H1 (cell line): ENCODE measurements around the gene CPED1. TPM values are rescaled to one million over a fixed set of nuclear protein-coding genes. Genes with fewer than 3 reads are reported as not detected.

Source experiments
- CTCF ChIA-PET: fragments of 300-600 bp; sonication (Branson Sonifier 250); formaldehyde crosslinking; loops from one replicate; lab custom pipeline; 2021; ENCODE audit not compliant: partially characterized antibody; lab: Charles Lee
- POLR2A ChIA-PET: fragments of 300-600 bp; sonication (Branson Sonifier 250); formaldehyde crosslinking; loops from one replicate; lab custom pipeline; 2021; ENCODE audit warnings: inconsistent platforms; ENCODE audit not compliant: partially characterized antibody; lab: Charles Lee
- DNase-seq, 2 experiments: peaks; one replicate each; pipeline versions ENCODE4 v3.0.0 to v3.0.0-alpha.2; 2010 to 2022; ENCODE audit warnings: low spot score in 2 of 2, low read depth in 1 of 2, mixed read lengths in 1 of 2
- FAIRE-seq: peaks from 2 replicates; lab custom pipeline; 2011; peaks lifted over from hg19 to GRCh38; lab: Jason Lieb, UNC
- H2AFZ ChIP-seq: 2 replicates; pipeline ENCODE4 v1.8.1; 2012; ENCODE audit warnings: low read length, inconsistent platforms
- H2AK5ac ChIP-seq: 2 replicates; pipeline ENCODE4 v1.6.1; 2013; ENCODE audit warnings: low read depth, low read length
- H2BK120ac ChIP-seq: replicated peaks from 2 replicates; pipeline ENCODE3; 2013; ENCODE audit warnings: low read depth, low read length, inconsistent platforms
- H2BK12ac ChIP-seq: 2 replicates; pipeline ENCODE4 v1.6.1; 2013; ENCODE audit warnings: low read depth, low read length
- H2BK15ac ChIP-seq: 2 replicates; pipeline ENCODE4 v1.6.1; 2013; ENCODE audit warnings: low read length
- H2BK20ac ChIP-seq: 2 replicates; pipeline ENCODE4 v1.6.1; 2013; ENCODE audit warnings: low read length
- H2BK5ac ChIP-seq: 2 replicates; pipeline ENCODE4 v1.6.1; 2013; ENCODE audit warnings: low read depth, low read length
- H3K14ac ChIP-seq: 2 replicates; pipeline ENCODE4 v1.6.1; 2013; ENCODE audit warnings: inconsistent platforms; ENCODE audit not compliant: insufficient read length
- H3K18ac ChIP-seq: 2 replicates; pipeline ENCODE4 v1.6.1; 2013; ENCODE audit warnings: low read length; ENCODE audit errors: extremely low read depth
- H3K23ac ChIP-seq: 2 replicates; pipeline ENCODE4 v1.6.1; 2013; ENCODE audit warnings: inconsistent platforms; ENCODE audit not compliant: insufficient read length
- H3K23me2 ChIP-seq: 2 replicates; pipeline ENCODE4 v1.6.1; 2013; ENCODE audit warnings: low read depth, low read length
- H3K27ac ChIP-seq: 2 replicates; pipeline ENCODE4 v1.6.1; 2011; ENCODE audit warnings: low read depth, low read length, inconsistent platforms
- H3K27me3 ChIP-seq, 4 experiments: replicated peaks in 1 of 4; 1 replicate in 1 of 4; 2 replicates in 3 of 4; pipeline versions ENCODE4 v1.6.1 to v1.8.1; 2011 to 2013; ENCODE audit warnings: low read length in 3 of 4, mild to moderate bottlenecking in 3 of 4, inconsistent platforms in 2 of 4, mixed read lengths in 2 of 4, moderate library complexity in 1 of 4; ENCODE audit not compliant: control insufficient read depth in 3 of 4, insufficient read depth in 3 of 4; ENCODE audit errors: extremely low read depth in 1 of 4
- H3K36me3 ChIP-seq, 4 experiments: 2 replicates each; pipeline versions ENCODE4 v1.6.1 to v1.8.1; 2011 to 2013; ENCODE audit warnings: mild to moderate bottlenecking in 4 of 4, low read length in 3 of 4, moderate library complexity in 2 of 4, control low read depth in 1 of 4, inconsistent platforms in 1 of 4; ENCODE audit not compliant: insufficient read depth in 4 of 4, control insufficient read depth in 2 of 4
- H3K4ac ChIP-seq: replicated peaks from 2 replicates; pipeline ENCODE3; 2013; ENCODE audit warnings: low read length, low read depth, mixed read lengths, inconsistent platforms; ENCODE audit not compliant: insufficient read length
- H3K4me1 ChIP-seq, 4 experiments: replicated peaks in 1 of 4; 1 replicate in 1 of 4; 2 replicates in 3 of 4; pipeline versions ENCODE4 v1.6.1 to v1.8.1; 2011 to 2013; ENCODE audit warnings: low read length in 3 of 4, inconsistent platforms in 2 of 4, mixed read lengths in 1 of 4; ENCODE audit not compliant: insufficient read depth in 4 of 4, control insufficient read depth in 3 of 4
- H3K4me2 ChIP-seq, 2 experiments: 2 replicates each; pipeline versions ENCODE4 v1.6.1 to v1.8.1; 2011 to 2013; ENCODE audit warnings: low read depth in 2 of 2, low read length in 2 of 2, control low read depth in 1 of 2, inconsistent platforms in 1 of 2, mild to moderate bottlenecking in 1 of 2; ENCODE audit not compliant: insufficient read depth in 1 of 2
- H3K4me3 ChIP-seq, 4 experiments: fragments of 200-600, 300-600 bp in 1 of 4; sonication (generic), shearing (Covaris generic), sonication (Bioruptor Twin) in 1 of 4; 2 replicates each; pipeline versions ENCODE4 v1.5.1 to v1.8.1; 2011 to 2016; ENCODE audit warnings: low read length in 4 of 4, low read depth in 3 of 4, control low read depth in 2 of 4, inconsistent platforms in 2 of 4, mild to moderate bottlenecking in 2 of 4, mixed read lengths in 1 of 4, moderate library complexity in 1 of 4; ENCODE audit not compliant: insufficient read depth in 2 of 4; ENCODE audit errors: extremely low read depth in 1 of 4
- H3K56ac ChIP-seq: replicated peaks from 2 replicates; pipeline ENCODE3; 2013; ENCODE audit warnings: low read depth, mild to moderate bottlenecking, mixed read lengths, low read length, inconsistent platforms; ENCODE audit not compliant: insufficient read length
- H3K79me1 ChIP-seq: 2 replicates; pipeline ENCODE4 v1.6.1; 2013; ENCODE audit warnings: low read depth, low read length, control low read depth
- H3K79me2 ChIP-seq, 2 experiments: 2 replicates each; pipeline versions ENCODE4 v1.6.1 to v1.8.1; 2012 to 2013; ENCODE audit warnings: low read length in 2 of 2, mild to moderate bottlenecking in 2 of 2, inconsistent platforms in 1 of 2; ENCODE audit not compliant: insufficient read depth in 2 of 2, control insufficient read depth in 1 of 2
- H3K9ac ChIP-seq, 4 experiments: replicated peaks in 1 of 4; 1 replicate in 1 of 4; 2 replicates in 3 of 4; pipeline versions ENCODE4 v1.6.1 to v1.8.1; 2011 to 2013; ENCODE audit warnings: low read depth in 3 of 4, low read length in 3 of 4, control low read depth in 2 of 4, mild to moderate bottlenecking in 2 of 4, moderate library complexity in 2 of 4, inconsistent platforms in 1 of 4; ENCODE audit errors: extremely low read depth in 1 of 4
- H3K9me3 ChIP-seq, 2 experiments: 2 replicates each; pipeline versions ENCODE4 v1.6.1 to v1.8.1; 2012 to 2013; ENCODE audit warnings: mild to moderate bottlenecking in 2 of 2, moderate library complexity in 2 of 2, control low read depth in 1 of 2, inconsistent platforms in 1 of 2, low read depth in 1 of 2, low read length in 1 of 2, mixed read lengths in 1 of 2; ENCODE audit not compliant: insufficient read depth in 2 of 2
- H4K20me1 ChIP-seq, 2 experiments: replicated peaks in 1 of 2; 2 replicates each; pipeline versions ENCODE3 to v1.8.1; 2011 to 2013; ENCODE audit warnings: inconsistent platforms in 2 of 2, low read length in 2 of 2, mild to moderate bottlenecking in 1 of 2; ENCODE audit not compliant: insufficient read depth in 2 of 2, control insufficient read depth in 1 of 2
- H4K5ac ChIP-seq: 2 replicates; pipeline ENCODE4 v1.6.1; 2013; ENCODE audit warnings: low read length, low read depth, mixed read lengths, inconsistent platforms; ENCODE audit not compliant: insufficient read length
- H4K8ac ChIP-seq: 2 replicates; pipeline ENCODE4 v1.8.0; 2013; ENCODE audit warnings: mild to moderate bottlenecking, moderate library complexity, low read length, inconsistent platforms; ENCODE audit not compliant: insufficient read depth; ENCODE audit errors: extremely low read depth
- H4K91ac ChIP-seq: replicated peaks from 2 replicates; pipeline ENCODE3; 2013; ENCODE audit warnings: low read length, mixed read lengths, inconsistent platforms; ENCODE audit not compliant: insufficient read length
- SRF ChIP-seq: IDR thresholded peaks from 2 replicates; pipeline ENCODE4 v1.6.1; 2011; ENCODE audit warnings: mild to moderate bottlenecking, low read depth, low read length, moderate library complexity
- WGBS, 2 experiments: shearing (Covaris generic) in 1 of 2; methylation state at CpG; one replicate each; pipeline versions ENCODE4 v1.1.6 to v1.1.7; 2013 to 2015; ENCODE audit warnings: low lambda C conversion rate in 2 of 2, mixed read lengths in 2 of 2, inconsistent platforms in 1 of 2, low coverage in 1 of 2, missing lambda C conversion rate in 1 of 2; ENCODE audit not compliant: insufficient replicate concordance in 2 of 2, insufficient coverage in 1 of 2, insufficient read length in 1 of 2; ENCODE audit errors: extremely low coverage in 1 of 2, missing lambda C conversion rate in 1 of 2; 5-methylcytosine and 5-hydroxymethylcytosine counted together
- polyA plus RNA-seq, 7 experiments: library from polyadenylated mRNA; depleted of rRNA in 3 of 7; stranded (reverse) in 5 of 7; unstranded in 2 of 7; fragments of >200 nt in 5 of 7; fragments of 200-250 nt in 2 of 7; gene quantifications; 1 replicate in 5 of 7; 2 replicates in 1 of 7; 4 replicates in 1 of 7; pipeline versions ENCODE4 v1.2.1 to v1.2.3, GENCODE V29; 2011 to 2013; ENCODE audit warnings: missing spikeins in 2 of 7, mixed read lengths in 2 of 7
- total RNA-seq: library from RNA; stranded (reverse); fragmentation: NEBNext Ultra II Directional; extraction: Animal tissue kit (Norgen Biotek cat#: 25700); gene quantifications from 2 replicates; pipeline ENCODE4 v1.2.1, GENCODE V29; 2021

CPED1 gene
- total and polyA plus RNA-seq, 2 of the 8 experiments (the other 6 are each of a cell fraction or from before 2014, with no cell fraction given) = 0.08 to 0.39 TPM

DNA sequence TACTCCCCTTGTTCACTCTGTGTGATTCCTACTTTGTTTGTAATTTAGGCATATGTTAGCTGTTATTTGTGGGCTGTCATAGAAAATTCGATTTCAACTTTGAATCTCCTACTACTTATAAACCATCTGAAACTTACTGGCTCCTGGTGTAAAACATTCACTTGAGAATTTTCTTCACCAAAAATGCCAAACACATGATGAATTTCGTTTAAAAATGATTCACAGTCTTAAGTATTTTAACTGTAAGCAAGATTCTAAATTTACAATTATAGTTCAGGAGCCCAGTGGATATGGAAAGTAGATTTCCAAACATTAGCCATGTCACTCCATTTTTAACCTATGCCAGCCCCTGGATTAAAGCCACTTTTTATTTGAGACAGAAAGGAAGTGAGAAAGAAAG, 3.1 kb downstream of the CPED1 start:
- H3K36me3 ChIP-seq = no peaks in the 10 kb centered on the region
- no peak overlapping the region for H3K4me2 ChIP-seq
- no peaks in the 10 kb centered on the region for H3K79me2 ChIP-seq
- H3K4me3 ChIP-seq = no peak overlapping the region
- H3K9me3 ChIP-seq = no peaks in the 10 kb centered on the region
- H2BK120ac ChIP-seq = no peak overlapping the region
- no peak overlapping the region for H4K8ac ChIP-seq
- H3K9ac ChIP-seq = no peak overlapping the region
- no peaks in the 10 kb centered on the region for H3K79me1 ChIP-seq
- WGBS, 2 experiments = 79% methylated on average over 2 of the region's 2 CpGs; no CpG with 5 or more reads in 1 of the 2 experiments
- H3K18ac ChIP-seq = no peak overlapping the region
- no peak overlapping the region for H3K23ac ChIP-seq
- no peak overlapping the region for H2AFZ ChIP-seq
- H2BK12ac ChIP-seq = no peak overlapping the region
- DNase-seq = no peak
- no peak overlapping the region for H3K56ac ChIP-seq
- 0 out of 2 replicates have a peak, but pooled peaks cover 2% of the 10 kb centered on the region for H3K23me2 ChIP-seq
- no peak overlapping the region for H4K91ac ChIP-seq
- H4K5ac ChIP-seq = no peak overlapping the region
- peaks cover 0 to 20% (median 12%) of the 10 kb centered on the region in 4 experiments; a peak in 5 of 7 replicates for H3K27me3 ChIP-seq
- POLR2A ChIA-PET = interaction anchor here (0.7 kb wide), 1 partner anchor 32 kb away, joined by 3 read pairs; no protein-coding TSS in a partner anchor
- no peak overlapping the region for H3K27ac ChIP-seq
- H2BK15ac ChIP-seq = no peak overlapping the region
- no peak overlapping the region for H3K4ac ChIP-seq
- H2BK20ac ChIP-seq = no peak overlapping the region
- peaks cover 0 to 4% (median 3%) of the 10 kb centered on the region in 4 experiments; a peak in 4 of 7 replicates for H3K4me1 ChIP-seq
- no peak overlapping the region for H2AK5ac ChIP-seq
- no peak overlapping the region for H2BK5ac ChIP-seq
- FAIRE-seq = no peak
- CTCF ChIA-PET = interaction anchor here (5.8 to 8.4 kb wide), 2 partner anchors 88 to 118 kb away, joined by 33 to 139 read pairs; no protein-coding TSS in a partner anchor
- H4K20me1 ChIP-seq = no peaks in the 10 kb centered on the region
- H3K14ac ChIP-seq = no peak overlapping the region
- no peak for TF ChIP-seq SRF
